Measurements from ENCODE around the gene ADAMTS17.

ADAMTS17 gene

GRCh38 chr15:100309109-100310040 is 32.4 kb downstream of the ADAMTS17 start:
- no peak for DNase-seq (ENCODE audit: low read depth)

GRCh38 chr15:100308608-100309007 is 33.2 kb downstream of the ADAMTS17 start:
- DNase-seq (ENCODE audit: low read depth): no peak

DNA sequence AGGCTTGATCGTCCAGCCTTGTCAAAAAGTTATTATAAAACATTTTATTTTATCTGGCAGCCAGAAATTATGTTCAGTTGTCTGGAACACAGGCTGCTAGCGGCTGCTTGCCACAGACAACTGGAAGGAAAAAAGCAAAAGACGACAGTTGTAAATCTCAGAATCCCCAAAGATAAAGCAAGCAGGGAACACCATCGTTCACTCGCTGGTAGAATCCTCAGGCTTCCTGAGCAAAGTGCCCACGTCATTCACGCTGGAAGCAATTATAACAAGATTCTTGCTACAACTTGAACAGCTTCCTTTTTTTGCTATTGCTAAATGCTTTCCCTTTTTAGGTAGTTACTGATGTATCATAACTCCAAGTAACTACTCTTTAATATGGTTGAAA is 33.6 kb downstream of the ADAMTS17 start:
- DNase-seq (ENCODE audit: low read depth): no peak

DNA sequence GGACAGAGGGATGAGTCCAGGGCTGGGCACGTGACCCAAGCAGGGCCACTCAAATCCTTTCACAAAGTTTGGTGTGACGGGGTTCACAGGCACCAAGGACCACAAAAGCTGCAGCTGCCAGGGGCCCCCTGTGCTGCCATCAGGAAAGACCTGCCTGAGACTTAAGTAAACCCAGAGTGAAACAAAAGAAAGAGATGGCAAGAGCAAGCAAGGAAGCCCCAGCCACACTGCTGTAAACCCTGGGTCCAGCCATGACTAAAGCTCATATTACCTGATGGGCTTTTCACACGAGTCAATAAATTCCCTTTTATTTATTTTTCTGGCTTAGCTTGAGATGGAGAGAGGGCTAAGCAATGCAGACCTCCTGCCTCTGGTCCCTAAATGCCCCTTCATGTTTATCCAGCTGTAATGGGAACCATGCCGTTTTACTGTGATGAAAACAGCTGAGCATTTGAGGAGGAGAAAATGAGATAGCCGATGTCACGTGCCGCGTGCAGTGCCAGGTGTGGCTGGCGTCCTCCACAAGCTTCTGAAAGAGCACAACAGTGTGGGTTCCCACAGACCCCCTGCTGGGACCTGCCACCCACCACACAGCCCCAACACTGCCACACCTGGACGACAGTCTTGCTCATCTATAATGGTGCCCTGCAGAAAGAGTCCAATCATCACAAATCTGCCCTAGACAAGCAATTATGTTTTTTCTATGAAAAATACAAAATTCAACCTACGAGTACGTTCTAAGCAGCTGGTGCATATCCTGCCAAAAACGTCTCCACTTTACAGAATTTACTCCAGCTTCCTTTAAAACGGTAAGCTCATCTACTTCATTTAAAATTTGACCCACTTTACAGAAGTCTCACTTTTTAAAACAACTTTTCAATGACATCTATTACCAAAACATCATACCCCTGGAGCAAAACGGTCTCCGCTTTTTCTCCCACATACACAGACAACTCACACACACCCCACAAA is 34.2 kb downstream of the ADAMTS17 start:
- no peak for DNase-seq (ENCODE audit: low read depth)

DNA sequence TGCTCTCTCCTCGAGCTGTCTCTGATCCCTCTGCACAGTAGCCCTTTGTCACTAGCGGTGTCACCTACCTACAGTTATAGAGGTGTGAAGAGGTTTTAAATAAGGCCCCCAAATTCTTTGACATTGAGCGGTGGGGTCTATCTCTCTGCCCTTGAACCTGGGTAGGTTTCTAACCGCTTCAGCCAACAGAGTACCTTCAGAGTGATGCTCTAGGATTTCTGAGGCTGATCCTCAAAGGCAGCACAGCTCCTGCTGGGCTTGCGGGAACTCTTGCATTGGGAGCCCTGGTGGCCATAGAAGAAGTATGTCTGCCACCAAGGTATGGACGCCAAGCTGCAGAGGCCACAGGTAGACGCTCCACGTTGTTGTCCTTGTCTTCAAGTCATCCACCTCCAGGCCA is 35.7 kb downstream of the ADAMTS17 start:
- no peak for DNase-seq (ENCODE audit: low read depth)

DNA sequence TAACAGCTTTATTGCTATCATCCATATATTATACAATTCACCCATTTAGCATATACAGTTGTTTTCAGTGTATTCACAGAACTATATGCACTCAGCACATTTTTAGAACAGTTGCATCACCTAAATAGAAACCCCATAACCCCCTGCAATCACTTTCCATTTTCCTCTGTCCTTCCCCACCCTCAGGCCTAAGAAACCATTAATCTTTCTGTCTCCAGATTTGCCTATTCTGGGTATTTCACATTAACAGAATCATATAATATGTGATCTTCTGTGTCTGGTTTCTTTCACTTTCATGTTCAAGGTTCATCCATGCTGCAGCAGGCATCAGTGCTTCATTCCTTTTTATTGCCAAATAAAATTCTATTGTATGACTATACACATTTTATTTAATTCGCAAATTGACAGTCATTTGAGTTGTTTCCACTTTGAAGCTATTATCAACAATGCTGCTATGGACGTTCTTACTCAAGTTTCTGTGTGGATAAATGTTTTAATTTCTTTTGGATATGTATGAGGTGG is 39.8 kb downstream of the ADAMTS17 start:
- no peak for DNase-seq (ENCODE audit: low read depth)

DNA sequence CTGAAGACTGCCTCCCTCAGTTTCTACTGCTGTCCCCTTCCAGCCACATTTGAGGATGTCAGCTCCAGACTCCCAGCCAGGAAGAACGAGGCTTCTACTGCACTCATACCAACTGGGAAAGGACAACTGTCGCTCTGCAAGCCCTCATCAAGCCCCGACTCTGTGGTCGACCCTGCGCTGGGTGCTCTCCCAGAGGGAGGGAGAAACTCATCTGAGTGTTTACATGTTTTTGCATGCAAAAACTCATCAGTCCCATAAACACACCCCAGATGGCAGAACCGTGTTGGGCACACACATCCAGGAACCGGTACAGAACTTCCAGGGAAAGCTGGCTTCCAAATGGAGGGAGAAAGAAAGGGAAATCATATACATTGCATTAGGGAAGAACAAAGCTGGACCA is 43.5 kb downstream of the ADAMTS17 start:
- no peak for DNase-seq (ENCODE audit: low read depth)

DNA sequence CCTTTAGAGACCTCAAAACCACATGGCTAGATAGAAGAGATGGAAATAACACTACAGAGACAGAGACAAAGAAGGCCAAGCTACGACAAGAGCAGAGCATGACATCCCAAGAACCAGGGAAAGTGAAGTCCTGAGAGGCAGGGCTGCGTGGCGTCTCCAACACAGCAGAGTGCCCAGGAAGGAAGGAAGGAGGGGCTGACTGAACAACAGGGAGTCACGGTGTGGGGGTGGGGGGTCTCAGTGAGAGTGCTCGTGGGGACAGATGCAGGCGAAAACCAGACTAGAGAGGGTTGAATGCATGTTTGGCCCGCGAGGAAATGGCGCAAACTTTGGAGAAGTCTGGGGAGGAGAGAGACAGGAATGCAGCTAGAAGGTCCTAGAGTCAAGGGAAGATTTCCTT is 44.0 kb downstream of the ADAMTS17 start:
- no peak for DNase-seq (ENCODE audit: low read depth)

DNA sequence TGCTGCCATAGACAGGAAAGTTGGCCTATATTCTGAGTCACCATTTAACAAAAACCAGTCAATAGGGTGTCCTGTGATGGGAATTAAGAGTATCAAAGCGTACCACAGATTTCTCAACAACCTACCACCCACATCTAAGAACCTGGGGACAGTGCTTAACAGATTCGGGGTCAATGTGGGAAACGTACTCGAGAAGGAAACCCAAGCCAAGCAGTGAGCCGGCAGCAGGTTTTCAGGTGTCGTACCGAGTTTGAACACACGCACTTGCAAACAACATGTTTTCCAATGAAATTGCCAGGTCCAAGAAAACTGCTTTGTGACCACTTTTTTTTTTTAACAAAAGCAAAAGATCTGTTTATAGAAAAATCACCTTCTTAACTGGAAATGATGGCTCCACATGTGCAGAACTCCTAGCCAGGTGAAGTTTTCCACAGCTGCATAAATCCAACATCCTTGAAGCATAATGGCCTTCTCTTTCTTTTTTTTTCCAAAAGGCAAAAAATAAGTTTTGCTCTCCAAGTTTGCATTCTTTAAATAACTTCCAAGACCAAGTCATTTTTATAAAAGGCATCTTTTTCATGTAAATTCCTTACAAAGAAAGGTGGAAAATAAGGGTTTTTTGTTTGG is 45.7 kb downstream of the ADAMTS17 start:
- no peak for DNase-seq (ENCODE audit: low read depth)

DNA sequence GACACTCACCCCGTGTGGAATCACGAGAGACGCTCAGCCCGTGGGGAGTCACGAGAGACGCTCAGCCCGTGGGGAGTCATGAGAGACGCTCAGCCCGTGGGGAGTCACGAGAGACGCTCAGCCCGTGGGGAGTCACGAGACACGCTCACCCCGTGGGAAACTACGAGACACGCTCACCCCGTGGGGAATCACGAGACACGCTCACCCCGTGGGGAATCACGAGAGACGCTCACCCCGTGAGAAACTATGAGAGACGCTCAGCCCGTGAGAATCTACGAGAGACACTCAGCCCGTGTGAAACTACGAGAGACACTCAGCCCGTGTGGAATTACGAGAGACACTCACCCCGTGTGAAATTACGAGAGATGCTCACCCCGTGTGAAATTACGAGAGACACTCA is 49.8 kb downstream of the ADAMTS17 start:
- no peak for DNase-seq (ENCODE audit: low read depth)

DNA sequence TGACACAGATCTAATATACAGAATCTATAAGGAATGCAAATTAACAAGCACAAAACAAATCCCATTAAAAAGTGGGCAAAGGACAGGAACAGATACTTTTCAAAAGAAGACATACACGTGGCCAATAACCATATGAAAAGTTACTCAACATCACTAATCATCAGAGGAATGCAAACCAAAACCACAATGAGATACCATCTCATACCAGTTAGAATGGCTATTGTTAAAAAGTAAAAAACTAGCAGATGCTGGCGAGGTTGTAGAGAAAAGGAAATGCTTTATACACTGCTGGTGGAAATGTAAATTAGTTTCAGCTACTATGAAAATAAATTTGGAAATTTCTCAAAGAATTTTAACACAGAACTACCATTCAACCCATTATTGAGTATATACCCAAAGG is 50.7 kb downstream of the ADAMTS17 start:
- DNase-seq (ENCODE audit: low read depth): peak; percentile 35

- no peak for DNase-seq (ENCODE audit: low read depth)
Measured at GRCh38 chr15:100285641-100286295, 56.0 kb downstream of the ADAMTS17 start.

DNA sequence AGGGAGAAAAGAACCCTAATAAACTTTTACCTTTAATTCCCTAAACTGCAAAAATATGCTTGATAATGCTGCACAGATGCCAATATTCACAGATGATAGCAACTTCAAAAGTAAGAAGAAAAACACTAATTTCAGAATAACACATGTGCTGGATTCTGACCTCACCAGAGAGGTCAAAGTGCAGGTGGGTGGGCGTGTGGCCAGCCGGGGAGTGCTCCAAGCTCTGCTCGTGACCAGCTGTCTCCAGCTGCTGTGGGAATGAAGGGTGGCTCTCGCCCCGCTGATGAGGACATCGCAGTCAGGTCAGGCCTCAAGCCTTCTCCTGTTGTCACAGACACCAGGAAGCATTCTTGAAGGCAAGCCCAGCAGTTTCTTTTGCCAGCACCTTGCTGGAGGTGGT is 57.1 kb downstream of the ADAMTS17 start:
- no peak for DNase-seq (ENCODE audit: low read depth)

DNA sequence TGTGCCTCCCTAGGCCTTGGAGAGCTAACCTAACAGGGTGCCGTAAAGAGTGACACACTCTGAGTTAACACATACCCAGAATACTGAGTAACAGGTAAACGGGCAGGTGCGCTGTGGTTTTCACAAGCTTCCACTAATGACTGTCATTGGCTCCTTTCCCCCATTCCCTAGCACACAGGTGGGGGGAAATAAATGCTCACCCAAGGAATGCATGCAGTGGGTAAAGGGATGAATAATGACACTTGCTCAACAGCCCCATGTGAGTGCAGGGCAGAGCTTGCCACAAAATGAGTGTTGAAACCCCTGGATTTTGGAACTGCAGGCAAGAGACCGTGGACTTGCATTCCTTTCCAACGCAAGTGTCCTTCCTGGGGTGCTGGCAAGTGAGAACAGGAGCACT is 57.6 kb downstream of the ADAMTS17 start:
- no peak for DNase-seq (ENCODE audit: low read depth)

DNA sequence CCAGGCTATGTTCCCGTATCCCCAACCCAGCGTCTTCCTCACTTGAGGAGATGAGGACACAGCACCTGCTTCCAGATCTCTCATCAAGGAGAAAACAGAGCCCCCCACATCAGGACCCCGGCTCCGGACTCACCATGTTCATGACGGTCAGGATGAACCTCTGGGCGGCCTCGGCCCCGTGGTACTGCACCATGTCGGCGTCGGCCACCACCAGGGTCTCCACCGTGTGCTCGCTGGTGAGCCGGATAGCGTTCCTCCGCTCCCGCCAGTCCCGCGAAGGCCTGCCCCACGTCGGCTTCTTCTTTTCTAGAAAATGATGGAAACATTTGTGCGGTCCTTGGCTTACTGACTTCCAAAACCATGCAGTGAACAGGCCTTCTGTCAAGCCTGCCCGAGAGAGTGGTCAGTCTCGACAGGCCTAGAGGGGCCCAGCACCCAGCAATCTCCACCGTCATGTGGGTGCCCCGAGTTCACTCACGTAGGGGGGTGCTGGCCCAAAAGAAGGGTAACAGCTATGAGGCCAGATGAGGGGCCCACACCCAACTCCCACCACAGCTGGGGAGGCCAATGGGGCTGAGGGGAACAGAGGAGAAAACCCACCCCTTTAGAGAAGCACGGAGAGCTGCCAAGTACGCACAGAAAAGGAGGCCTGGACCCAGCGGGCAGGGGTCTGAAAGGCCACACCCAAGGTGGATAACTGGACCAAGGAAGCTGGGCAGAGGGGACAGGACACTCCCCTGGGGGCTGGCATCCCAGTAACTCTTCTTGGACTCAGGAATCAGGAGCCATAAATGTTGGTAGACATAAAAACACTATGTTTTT is 60.5 kb downstream of the ADAMTS17 start:
- no peak for DNase-seq (ENCODE audit: low read depth)

GRCh38 chr15:100279849-100280248 is 61.9 kb downstream of the ADAMTS17 start:
- no peak for DNase-seq (ENCODE audit: low read depth)

- DNase-seq (ENCODE audit: low read depth): no peak
Measured at GRCh38 chr15:100279446-100279845, 62.3 kb downstream of the ADAMTS17 start.

DNA sequence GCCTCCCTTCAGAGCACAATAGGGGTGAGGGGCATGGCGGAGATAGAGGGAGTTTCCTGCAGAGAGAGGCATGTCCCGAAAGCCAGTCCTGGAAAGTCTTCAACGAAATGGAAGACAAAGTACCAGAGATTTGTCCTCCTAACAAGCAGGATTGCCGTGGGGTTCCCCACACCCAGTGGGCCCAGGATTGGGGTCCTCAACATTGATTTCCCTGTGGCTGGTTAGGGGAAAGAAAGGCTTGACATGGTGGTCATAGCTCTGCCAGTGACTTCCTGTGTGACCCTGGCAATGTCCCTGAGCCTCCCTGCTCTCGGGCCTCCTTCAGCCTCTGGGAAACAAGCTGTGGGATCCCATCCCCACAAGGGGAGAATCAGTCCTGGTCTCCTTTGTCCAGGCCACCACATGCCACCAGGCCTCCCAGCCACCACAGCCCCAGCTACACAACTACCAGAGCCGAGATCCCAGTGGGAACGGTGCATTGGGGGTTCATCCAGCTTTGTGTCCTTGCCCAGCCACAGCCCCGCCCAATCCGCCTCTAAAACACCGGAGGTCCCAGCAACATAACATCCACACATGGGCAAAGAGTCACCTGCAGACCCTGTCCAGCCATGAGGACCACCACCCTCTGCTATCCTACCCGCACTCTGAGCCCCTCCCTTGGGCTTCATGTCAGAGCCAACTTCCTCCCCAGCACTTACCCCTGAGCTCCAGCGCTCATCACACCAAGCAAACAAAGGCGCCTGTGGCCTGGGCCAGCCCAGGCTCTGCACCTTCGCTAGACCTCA is 63.0 kb downstream of the ADAMTS17 start:
- DNase-seq (ENCODE audit: low read depth): no peak

DNA sequence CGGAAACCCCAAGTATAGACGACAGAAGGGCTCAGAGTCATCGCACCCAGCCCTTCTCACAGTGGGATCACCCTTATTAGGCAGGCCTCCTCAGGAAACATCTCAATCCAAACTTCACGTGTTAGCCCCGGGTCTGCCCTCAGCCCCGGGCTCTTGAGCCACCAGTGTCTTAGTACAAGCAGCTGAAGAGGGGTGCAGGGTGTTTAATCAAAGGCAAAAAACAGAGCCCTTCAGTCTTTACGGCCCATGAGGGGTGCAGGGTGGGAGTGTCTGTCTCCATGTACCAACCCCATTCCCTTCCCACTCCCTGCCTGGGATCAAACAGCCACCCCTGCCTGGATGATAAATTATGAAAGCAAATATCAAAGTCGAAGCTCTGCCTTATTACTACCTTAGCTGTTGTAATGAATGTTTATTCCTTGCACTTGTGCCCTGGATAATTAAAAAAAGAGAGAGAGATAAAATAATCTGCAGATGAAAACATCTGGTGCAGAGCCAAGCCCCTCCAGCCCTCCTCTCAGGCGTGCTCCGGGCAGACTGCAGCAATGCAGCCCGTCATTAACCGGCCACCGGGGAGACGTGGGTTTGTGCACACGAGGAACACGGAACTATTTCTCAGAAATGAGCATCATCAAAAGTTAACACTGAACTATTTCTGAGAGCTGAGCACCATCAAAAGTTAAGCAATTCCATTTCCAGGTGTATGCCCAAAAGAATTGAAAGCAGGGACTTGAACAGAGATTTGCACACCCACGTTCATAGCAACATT is 64.5 kb downstream of the ADAMTS17 start:
- no peak for DNase-seq (ENCODE audit: low read depth)

Measured in ELR (cell line).